ENCODE measurements around the gene MGMT.

MGMT gene

DNA sequence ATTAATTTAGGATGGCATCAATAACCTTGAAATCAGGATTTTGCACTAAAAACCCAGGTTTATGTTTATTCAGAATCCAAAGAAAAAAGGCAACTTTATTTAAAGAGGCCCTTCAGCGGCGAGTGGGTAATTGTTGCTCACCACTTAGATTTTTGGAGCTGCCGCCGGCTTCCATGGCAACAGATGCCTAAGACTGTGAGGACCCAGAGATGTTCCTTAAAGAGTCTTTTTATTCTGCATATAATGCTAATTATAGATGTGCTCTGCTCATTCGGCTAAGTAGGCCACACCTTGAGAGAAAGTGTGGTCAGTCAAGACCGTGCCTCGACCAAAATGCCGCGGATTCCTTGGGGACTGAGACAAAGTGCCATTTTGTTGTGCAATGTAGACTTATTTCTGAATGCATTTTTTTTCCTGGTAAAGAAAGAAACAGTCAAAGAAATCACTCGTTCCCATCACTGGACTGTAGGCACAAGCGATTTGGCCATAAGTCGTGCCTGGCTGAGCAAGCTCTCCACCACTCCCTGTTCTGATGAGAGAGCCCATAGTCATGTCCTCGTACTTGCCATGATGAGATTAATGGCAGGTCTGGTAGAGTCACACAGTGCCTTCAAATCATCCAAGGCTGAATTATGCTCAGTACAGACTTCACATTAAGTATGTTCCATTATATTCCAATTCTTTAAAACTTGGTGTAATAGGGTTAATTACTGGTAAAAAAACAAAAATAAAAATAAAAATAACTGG, 21.4 kb upstream of the MGMT start:
- no peak for TF ChIP-seq CTCF (IDR thresholded peaks at IDR 0.05; ENCODE audit: extremely low read depth, missing control alignments)
- no peak for DNase-seq (ENCODE audit: low spot score)

GRCh38 chr10:129446183-129446581, 20.9 kb upstream of the MGMT start:
- DNase-seq (ENCODE audit: low spot score): no peak
- TF ChIP-seq CTCF (IDR thresholded peaks at IDR 0.05; ENCODE audit: extremely low read depth, missing control alignments): no peak

DNA sequence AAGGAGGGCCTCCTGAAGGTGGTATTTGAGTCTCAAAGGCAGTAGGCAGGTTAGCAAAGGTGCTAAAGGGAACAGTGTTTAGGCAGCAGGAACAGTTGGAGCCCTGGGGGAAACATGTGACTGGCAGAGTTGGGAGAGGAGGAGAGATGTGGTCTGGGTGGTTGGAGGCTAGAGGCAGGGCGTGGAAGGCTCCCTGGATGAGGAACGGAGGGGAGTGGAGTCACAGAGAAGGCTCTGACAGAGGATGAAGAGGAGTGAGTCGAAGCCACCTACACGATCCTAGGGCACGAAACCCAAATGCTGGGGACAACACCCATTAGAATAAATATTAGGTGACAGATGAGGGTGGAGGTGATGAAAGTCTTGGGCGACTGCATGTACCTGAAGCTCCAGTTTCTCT, 19.6 kb upstream of the MGMT start:
- DNase-seq (ENCODE audit: low spot score): no peak
- TF ChIP-seq CTCF (IDR thresholded peaks at IDR 0.05; ENCODE audit: extremely low read depth, missing control alignments): no peak

DNA sequence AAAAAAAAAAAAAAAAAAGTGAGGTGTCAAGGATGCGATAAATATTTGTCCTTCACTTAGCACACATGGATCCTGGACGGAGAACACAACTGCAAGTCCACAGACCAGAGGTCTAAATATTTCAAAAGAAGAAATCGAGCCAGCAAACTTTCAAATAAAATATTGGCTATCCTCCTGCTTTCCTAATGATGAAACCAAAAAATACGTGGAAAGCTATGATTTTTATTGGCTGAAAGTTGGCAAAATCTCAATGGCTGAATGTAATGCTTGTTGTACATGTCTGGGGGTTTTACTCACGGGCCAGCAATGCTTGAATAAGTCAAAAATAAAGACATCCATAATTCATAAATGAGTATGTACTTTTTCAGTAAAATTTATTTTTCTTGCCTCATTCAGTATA, 19.0 kb upstream of the MGMT start:
- TF ChIP-seq CTCF (IDR thresholded peaks at IDR 0.05; ENCODE audit: extremely low read depth, missing control alignments): no peak

GRCh38 chr10:129448539-129448938, 18.5 kb upstream of the MGMT start:
- no peak for TF ChIP-seq CTCF (IDR thresholded peaks at IDR 0.05; ENCODE audit: extremely low read depth, missing control alignments)

More for the DNA sequence above, 19.0 kb upstream of the MGMT start:
- DNase-seq (ENCODE audit: low spot score): no peak

GRCh38 chr10:129449893-129450292, 17.1 kb upstream of the MGMT start:
- no peak for TF ChIP-seq CTCF (IDR thresholded peaks at IDR 0.05; ENCODE audit: extremely low read depth, missing control alignments)
- DNase-seq (ENCODE audit: low spot score): no peak

More at GRCh38 chr10:129448539-129448938, 18.5 kb upstream of the MGMT start:
- no peak for DNase-seq (ENCODE audit: low spot score)

- DNase-seq (ENCODE audit: low spot score): no peak
- no peak for TF ChIP-seq CTCF (IDR thresholded peaks at IDR 0.05; ENCODE audit: extremely low read depth, missing control alignments)
Measured at GRCh38 chr10:129450391-129450790, 16.6 kb upstream of the MGMT start.

Measured in GM20000 (cell line).